GM08714 (cell line): Measurements from ENCODE around the gene PLCB1.
"Not testable (repeated sequence)": the region's sequence is repeated elsewhere in the genome, so short reads cannot be mapped to it uniquely, and the experiment has no call there.

Experiments
- H3K4me3 ChIP-seq: fragments of 200-500 bp; sonication (Bioruptor generic); 2 replicates; pipeline ENCODE4 v1.5.1; 2014; ENCODE audit warnings: mild to moderate bottlenecking, low read length, inconsistent platforms
- ZNF274 ChIP-seq: IDR thresholded peaks from 2 replicates; pipeline ENCODE4 v1.6.1; 2012; ENCODE audit warnings: mild to moderate bottlenecking, low read depth, low read length

PLCB1 gene

GRCh38 chr20:8334641-8335040 is 202.6 kb downstream of the PLCB1 start:
- no peak for TF ChIP-seq ZNF274
- no peak overlapping the region for H3K4me3 ChIP-seq

- H3K4me3 ChIP-seq, result no peak overlapping the region
- no peak for TF ChIP-seq ZNF274
These were observed 203.0 kb downstream of the PLCB1 start for GRCh38 chr20:8335059-8335458.

GRCh38 chr20:8335495-8336195 is 203.6 kb downstream of the PLCB1 start:
- H3K4me3 ChIP-seq, result no peak overlapping the region
- no peak for TF ChIP-seq ZNF274

GRCh38 chr20:8339349-8339748 is 207.3 kb downstream of the PLCB1 start:
- no peak for TF ChIP-seq ZNF274
- H3K4me3 ChIP-seq, result no peak overlapping the region

GRCh38 chr20:8342391-8342790 is 210.3 kb downstream of the PLCB1 start:
- H3K4me3 ChIP-seq, result no peak overlapping the region
- no peak for TF ChIP-seq ZNF274

GRCh38 chr20:8344106-8344505 is 212.0 kb downstream of the PLCB1 start:
- no peak for TF ChIP-seq ZNF274
- H3K4me3 ChIP-seq, result no peak overlapping the region

- TF ChIP-seq ZNF274, result no peak
These were observed 212.6 kb downstream of the PLCB1 start for GRCh38 chr20:8344631-8345030.

GRCh38 chr20:8346700-8347270 is 214.7 kb downstream of the PLCB1 start:
- no peak for TF ChIP-seq ZNF274
- no peak overlapping the region for H3K4me3 ChIP-seq

More at GRCh38 chr20:8344631-8345030, 212.6 kb downstream of the PLCB1 start:
- no peak overlapping the region for H3K4me3 ChIP-seq

GRCh38 chr20:8350225-8350624 is 218.2 kb downstream of the PLCB1 start:
- H3K4me3 ChIP-seq, result not testable (repeated sequence)

- TF ChIP-seq ZNF274, result no peak
- H3K4me3 ChIP-seq, result no peak overlapping the region
These were observed 220.4 kb downstream of the PLCB1 start for GRCh38 chr20:8352486-8352885.

- TF ChIP-seq ZNF274, result no peak
- no peak overlapping the region for H3K4me3 ChIP-seq
These were observed 221.4 kb downstream of the PLCB1 start for GRCh38 chr20:8353512-8353911.

- TF ChIP-seq ZNF274, result no peak
- no peak overlapping the region for H3K4me3 ChIP-seq
These were observed 223.4 kb downstream of the PLCB1 start for GRCh38 chr20:8355453-8355852.

- TF ChIP-seq ZNF274, result no peak
- no peak overlapping the region for H3K4me3 ChIP-seq
These were observed 224.7 kb downstream of the PLCB1 start for GRCh38 chr20:8356806-8357205.

GRCh38 chr20:8357703-8358102 is 225.6 kb downstream of the PLCB1 start:
- TF ChIP-seq ZNF274, result no peak
- H3K4me3 ChIP-seq, result no peak overlapping the region

GRCh38 chr20:8360035-8360434 is 228.0 kb downstream of the PLCB1 start:
- TF ChIP-seq ZNF274, result no peak
- no peak overlapping the region for H3K4me3 ChIP-seq

- H3K4me3 ChIP-seq, result no peak overlapping the region
- TF ChIP-seq ZNF274, result no peak
These were observed 229.1 kb downstream of the PLCB1 start for GRCh38 chr20:8361006-8361652.
